IMR-90 (cell line): ENCODE results near the gene ING2. TPM values are rescaled to one million over a fixed set of nuclear protein-coding genes. Genes with fewer than 3 reads are reported as not detected.

ENCODE experiments used
- ATAC-seq: fragments of 200-7000 bp; cut with Tn5 transposase; 2 replicates; pipeline ENCODE4 v1.9.1; 2020; ENCODE audit warnings: low read depth, mild to moderate bottlenecking, moderate library complexity
- Bru-seq: library from RNA; stranded (reverse); fragments of 400-500 nt; gene quantifications from one replicate; lab custom pipeline; 2021; lab: Mats Ljungman, UMichigan
- BruChase-seq, 2 experiments: library from RNA; stranded (reverse); fragments of 400-500 nt; gene quantifications; one replicate each; lab custom pipeline; 2021; lab: Mats Ljungman, UMichigan
- BruUV-seq: library from RNA; stranded (reverse); fragments of 400-500 nt; replicated peaks from 2 replicates; lab custom pipeline; 2021; lab: Mats Ljungman, UMichigan
- CTCF ChIA-PET: fragments of 300-600 bp; formaldehyde crosslinking; extraction: SDS; loops from one replicate; lab custom pipeline; 2021; ENCODE audit warnings: antibody characterized with exemption; lab: Yijun Ruan, JAX
- POLR2A ChIA-PET: fragments of 300-600 bp; sonication (Branson Sonifier 250); formaldehyde crosslinking; loops from one replicate; lab custom pipeline; 2022; ENCODE audit warnings: antibody characterized with exemption; ENCODE audit not compliant: unreplicated experiment; lab: Charles Lee
- DNase-seq: peaks from one replicate; pipeline ENCODE4 v3.0.0; 2013
- H2AFZ ChIP-seq: replicated peaks from 2 replicates; pipeline ENCODE3; 2013; ENCODE audit warnings: low read length, mild to moderate bottlenecking; ENCODE audit not compliant: poor library complexity
- H2AK5ac ChIP-seq: 2 replicates; pipeline ENCODE4 v1.6.1; 2013; ENCODE audit warnings: low read depth, low read length, inconsistent platforms
- H2AK9ac ChIP-seq: replicated peaks from 2 replicates; pipeline ENCODE3; 2013; ENCODE audit warnings: mild to moderate bottlenecking, low read depth, low read length, moderate library complexity; ENCODE audit not compliant: poor library complexity
- H2BK120ac ChIP-seq: 2 replicates; pipeline ENCODE4 v1.6.1; 2013; ENCODE audit warnings: low read depth, low read length, inconsistent platforms
- H2BK15ac ChIP-seq: 3 replicates; pipeline ENCODE4 v1.6.1; 2013; ENCODE audit warnings: low read depth, low read length, inconsistent platforms
- H2BK20ac ChIP-seq: 2 replicates; pipeline ENCODE4 v1.6.1; 2013; ENCODE audit warnings: low read depth, mild to moderate bottlenecking, inconsistent platforms, low read length, moderate library complexity
- H2BK5ac ChIP-seq: 2 replicates; pipeline ENCODE4 v1.6.1; 2013; ENCODE audit warnings: mild to moderate bottlenecking, low read depth, low read length, inconsistent platforms; ENCODE audit not compliant: poor library complexity, severe bottlenecking
- H3K14ac ChIP-seq: replicated peaks from 2 replicates; pipeline ENCODE4 v1.6.1; 2013; ENCODE audit warnings: low read depth, low read length, inconsistent platforms
- H3K18ac ChIP-seq: 2 replicates; pipeline ENCODE4 v1.6.1; 2013; ENCODE audit warnings: low read depth, low read length, control low read depth
- H3K23ac ChIP-seq: 2 replicates; pipeline ENCODE4 v1.6.1; 2013; ENCODE audit warnings: low read depth, low read length, inconsistent platforms
- H3K27ac ChIP-seq: 2 replicates; pipeline ENCODE4 v1.5.1; 2013; ENCODE audit warnings: mild to moderate bottlenecking, control low read depth, low read length; ENCODE audit not compliant: insufficient read depth
- H3K27me3 ChIP-seq: 2 replicates; pipeline ENCODE4 v1.6.1; 2013; ENCODE audit warnings: low read length; ENCODE audit not compliant: control insufficient read depth, insufficient read depth
- H3K36me3 ChIP-seq: 2 replicates; pipeline ENCODE4 v1.6.1; 2013; ENCODE audit warnings: low read length, mixed read lengths; ENCODE audit not compliant: control insufficient read depth, insufficient read depth
- H3K4ac ChIP-seq: 2 replicates; pipeline ENCODE4 v1.6.1; 2013; ENCODE audit warnings: low read depth, low read length, inconsistent platforms
- H3K4me1 ChIP-seq: 2 replicates; pipeline ENCODE4 v1.6.1; 2013; ENCODE audit warnings: low read length, mixed read lengths; ENCODE audit not compliant: control insufficient read depth, insufficient read depth
- H3K4me2 ChIP-seq: 2 replicates; pipeline ENCODE4 v1.6.1; 2013; ENCODE audit warnings: low read depth, mild to moderate bottlenecking, control low read depth, low read length, moderate library complexity
- H3K4me3 ChIP-seq: 2 replicates; pipeline ENCODE4 v1.5.1; 2013; ENCODE audit warnings: low read depth, mild to moderate bottlenecking, control low read depth, low read length, moderate library complexity; ENCODE audit not compliant: insufficient read depth
- H3K56ac ChIP-seq: 2 replicates; pipeline ENCODE4 v1.6.1; 2013; ENCODE audit warnings: low read length, inconsistent platforms; ENCODE audit not compliant: insufficient read depth; ENCODE audit errors: extremely low read depth
- H3K79me1 ChIP-seq, 2 experiments: 2 replicates each; pipeline ENCODE4 v1.6.1; 2013; ENCODE audit warnings: low read length in 2 of 2, inconsistent platforms in 1 of 2, low read depth in 1 of 2
- H3K9ac ChIP-seq: 2 replicates; pipeline ENCODE4 v1.6.1; 2013; ENCODE audit warnings: low read depth, low read length, control low read depth
- H3K9me1 ChIP-seq: 2 replicates; pipeline ENCODE4 v1.6.1; 2013; ENCODE audit warnings: low read length, inconsistent platforms; ENCODE audit not compliant: insufficient read depth
- H3K9me3 ChIP-seq: 2 replicates; pipeline ENCODE4 v1.6.1; 2013; ENCODE audit warnings: low read length; ENCODE audit not compliant: control insufficient read depth, insufficient read depth
- H4K20me1 ChIP-seq: 2 replicates; pipeline ENCODE4 v1.6.1; 2013; ENCODE audit warnings: low read length, inconsistent platforms; ENCODE audit not compliant: insufficient read depth
- H4K5ac ChIP-seq: 2 replicates; pipeline ENCODE4 v1.6.1; 2013; ENCODE audit warnings: mild to moderate bottlenecking, low read depth, low read length, control low read depth
- H4K8ac ChIP-seq, 2 experiments: 2 replicates each; pipeline ENCODE4 v1.6.1; 2013; ENCODE audit warnings: low read depth in 2 of 2, low read length in 2 of 2, control low read depth in 1 of 2, inconsistent platforms in 1 of 2
- H4K91ac ChIP-seq: 2 replicates; pipeline ENCODE4 v1.6.1; 2013; ENCODE audit warnings: low read depth, low read length, inconsistent platforms; ENCODE audit not compliant: insufficient read depth
- BHLHE40 ChIP-seq: fragments of 150-350 bp; IDR thresholded peaks from 2 replicates; pipeline ENCODE4 v1.6.1; 2016; ENCODE audit warnings: mild to moderate bottlenecking, low read depth, low read length
- CHD1 ChIP-seq: IDR thresholded peaks from 2 replicates; pipeline ENCODE4 v1.6.1; 2012; ENCODE audit warnings: low read depth, low read length, improper control_type of control experiment
- FOS ChIP-seq: fragments of 150-350 bp; IDR thresholded peaks from 2 replicates; pipeline ENCODE4 v1.6.1; 2016; ENCODE audit warnings: low read depth, low read length
- MAFK ChIP-seq: IDR thresholded peaks from 2 replicates; pipeline ENCODE4 v1.6.1; 2012; ENCODE audit warnings: low read depth, low read length, improper control_type of control experiment
- MAZ ChIP-seq: IDR thresholded peaks from 2 replicates; pipeline ENCODE4 v1.6.1; 2012; ENCODE audit warnings: low read depth, mild to moderate bottlenecking, low read length, improper control_type of control experiment, moderate library complexity, borderline replicate concordance
- MXI1 ChIP-seq: IDR thresholded peaks from 2 replicates; pipeline ENCODE4 v1.6.1; 2012; ENCODE audit warnings: low read depth, mild to moderate bottlenecking, low read length, moderate library complexity, borderline replicate concordance
- RCOR1 ChIP-seq: IDR thresholded peaks from 2 replicates; pipeline ENCODE4 v1.6.1; 2012; ENCODE audit warnings: mild to moderate bottlenecking, low read length, improper control_type of control experiment; ENCODE audit not compliant: insufficient replicate concordance
- RFX5 ChIP-seq: IDR thresholded peaks from 2 replicates; pipeline ENCODE4 v1.8.0; 2012; ENCODE audit warnings: low read depth, mild to moderate bottlenecking, low read length, moderate library complexity
- SMC3 ChIP-seq: fragments of 150-350 bp; IDR thresholded peaks from 2 replicates; pipeline ENCODE4 v1.6.1; 2016; ENCODE audit warnings: low read depth, mild to moderate bottlenecking, antibody characterized with exemption, low read length, moderate library complexity
- WGBS, 2 experiments: methylation state at CpG; one replicate each; pipeline versions ENCODE4 v1.1.5 to v1.1.7; 2013; ENCODE audit warnings: missing lambda C conversion rate in 2 of 2; ENCODE audit not compliant: insufficient read length in 1 of 2; ENCODE audit errors: extremely low coverage in 2 of 2; 5-methylcytosine and 5-hydroxymethylcytosine counted together
- dilution Hi-C: fragments of 300-500 bp; cut with HindIII; formaldehyde crosslinking; loops from one replicate; pipeline ENCODE4 v1.14.3; 2018; ENCODE audit warnings: low sequenced_read_pairs; ENCODE audit not compliant: unreplicated experiment
- in situ Hi-C: fragments of 300-500 bp; cut with MboI; formaldehyde crosslinking; loops from 3 replicates; pipeline ENCODE4 v1.14.3; 2019; ENCODE audit warnings: low sequenced_read_pairs, inconsistent platforms, mixed read lengths
- intact Hi-C: fragments of 100-400 bp; cut with micrococcal nuclease; formaldehyde crosslinking; loops from 2 replicates; pipeline ENCODE4 v1.10.0; 2022
- long read RNA-seq: library from polyadenylated mRNA; unstranded; transcript quantifications from one replicate; pipeline ENCODE4 v2.0.0, GENCODE V29; 2021; ENCODE audit not compliant: unreplicated experiment
- polyA plus RNA-seq, 3 experiments: library from polyadenylated mRNA; depleted of rRNA; stranded (reverse); fragments of >200 nt; gene quantifications; 2 replicates each; pipeline ENCODE4 v1.2.3, GENCODE V29; 2012; ENCODE audit warnings: low replicate concordance in 1 of 3
- total RNA-seq: library from RNA; depleted of rRNA; stranded (reverse); fragments of >200 nt; gene quantifications from 2 replicates; pipeline ENCODE4 v1.2.3, GENCODE V29; 2012; rRNA removed
- TF ChIP-seq, protein P1 (sequence below): fragments of 150-350 bp; IDR thresholded peaks from 2 replicates; pipeline ENCODE4 v1.6.1; 2017; ENCODE audit warnings: mild to moderate bottlenecking, antibody characterized with exemption, low read length, low read depth
- TF ChIP-seq, protein P2 (sequence below): conservative IDR thresholded peaks from 2 replicates; pipeline ENCODE4 v1.5.1; 2012; ENCODE audit warnings: mild to moderate bottlenecking, low read depth, low read length, improper control_type of control experiment

Gene ING2, protein sequence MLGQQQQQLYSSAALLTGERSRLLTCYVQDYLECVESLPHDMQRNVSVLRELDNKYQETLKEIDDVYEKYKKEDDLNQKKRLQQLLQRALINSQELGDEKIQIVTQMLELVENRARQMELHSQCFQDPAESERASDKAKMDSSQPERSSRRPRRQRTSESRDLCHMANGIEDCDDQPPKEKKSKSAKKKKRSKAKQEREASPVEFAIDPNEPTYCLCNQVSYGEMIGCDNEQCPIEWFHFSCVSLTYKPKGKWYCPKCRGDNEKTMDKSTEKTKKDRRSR
- 2.5 and 9.7 TPM in 2 replicates for total RNA-seq
- 7.3 and 9.5 TPM in 2 replicates for polyA plus RNA-seq (2012; rRNA removed)
- polyA plus RNA-seq (2012; cell fraction: cytosol; rRNA removed), result 6.3 and 10.1 TPM in 2 replicates
- polyA plus RNA-seq (2012; cell fraction: nucleus; rRNA removed; ENCODE audit: low replicate concordance), result 1.6 and 3.2 TPM in 2 replicates
- percentile 59 among the genes with signal in this experiment for Bru-seq, nascent RNA
- BruChase-seq, experiment 1, labeled RNA remaining after a 6-hour chase, result percentile 55 among the genes with signal in this experiment
- BruChase-seq, experiment 2, labeled RNA remaining after a 2-hour chase, result percentile 59 among the genes with signal in this experiment
- long read RNA-seq, transcript ING2-201 (2 exons, 1,189 nt), result major isoform, 8 of 14 reads
- long read RNA-seq, partial matches to known transcripts, result 0 of 14 reads
- long read RNA-seq, other reads (novel, unspliced or antisense), result 4 of 14 reads

DNA sequence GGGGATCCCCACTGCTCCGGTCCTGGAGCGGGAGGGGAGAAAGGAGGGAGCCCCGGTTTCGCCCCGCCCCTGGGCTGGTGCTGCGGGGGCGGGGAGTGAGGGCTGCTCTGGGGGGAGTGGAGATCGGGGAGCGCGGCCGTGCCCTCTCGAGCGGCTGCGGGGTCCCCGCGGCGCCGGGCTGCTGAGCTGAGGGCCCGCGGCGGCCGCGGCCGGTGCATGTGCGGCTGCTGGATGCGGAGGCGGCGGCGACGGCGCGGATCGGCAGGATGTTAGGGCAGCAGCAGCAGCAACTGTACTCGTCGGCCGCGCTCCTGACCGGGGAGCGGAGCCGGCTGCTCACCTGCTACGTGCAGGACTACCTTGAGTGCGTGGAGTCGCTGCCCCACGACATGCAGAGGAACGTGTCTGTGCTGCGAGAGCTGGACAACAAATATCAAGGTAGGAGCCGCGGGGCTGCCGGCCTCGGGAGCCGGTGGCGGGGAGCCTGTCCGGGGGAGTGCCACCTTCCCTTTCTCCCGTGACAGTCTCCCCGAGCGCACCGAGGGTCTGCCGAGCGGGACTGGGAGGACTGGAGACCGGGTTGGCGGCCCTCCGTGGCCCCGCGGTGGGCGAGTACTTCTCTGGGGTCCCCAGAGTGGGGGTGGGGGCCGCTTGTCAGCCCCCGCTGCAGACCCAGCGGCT lies at the start of gene ING2:
Gene ING2 (plus strand): TSS at position 129 of the 681 bp plus-strand sequence. CDS start 138 bp downstream, at position 267.
- Histone ChIP-seq H2BK120ac (peak within 1 kb of the TSS; percentile 81), H3K4ac (peak within 1 kb of the TSS; percentile 90), H3K36me3 (no peaks in the 10 kb centered on the region), H3K4me3 (peak within 1 kb of the TSS; percentile 94), H3K4me2 (peak within 1 kb of the TSS; percentile 91), H3K56ac (peak within 1 kb of the TSS; percentile 90), H3K27ac (peak within 1 kb of the TSS; percentile 99), H3K14ac (peak within 1 kb of the TSS; percentile 88), H3K4me1 (peaks cover 2% of the 10 kb centered on the region; the same call in 1 of the 2 replicates), H4K20me1 (peaks cover 11% of the 10 kb centered on the region), H4K91ac (peak within 1 kb of the TSS; percentile 50), H3K79me1 (peaks cover 2 to 36% of the 10 kb centered on the region in 2 experiments), H3K18ac (peak within 1 kb of the TSS; percentile 67), H2AK5ac (peak within 1 kb of the TSS; percentile 58; the same call in 1 of the 2 replicates), H4K5ac (peak within 1 kb of the TSS; percentile 51; the same call in 1 of the 2 replicates), H4K8ac (peak within 1 kb of the TSS; percentile 79 to 88), H2AK9ac (peak within 1 kb of the TSS; percentile 97), H2BK15ac (no peak within 1 kb of the TSS), H3K9me1 (0 out of 2 replicates have a peak, but pooled peaks cover 3% of the 10 kb centered on the region), H3K9me3 (no peaks in the 10 kb centered on the region), H2BK20ac (peak within 1 kb of the TSS; percentile 57; the same call in 1 of the 2 replicates), H3K27me3 (no peaks in the 10 kb centered on the region), H2BK5ac (peak within 1 kb of the TSS; percentile 66), H3K23ac (peak within 1 kb of the TSS; percentile 96), H2AFZ (peak within 1 kb of the TSS; percentile 99), H3K9ac (peak within 1 kb of the TSS; percentile 99)
- in situ Hi-C loops (no loop called here), intact Hi-C loops (loop anchor here (1.0 to 5.0 kb wide), 3 partner anchors 56 to 154 kb away; partner anchors contain the start of genes RWDD4 and TRAPPC11), dilution Hi-C loops (no loop called here)
- 0% methylated on average over 31 of the region's 68 CpGs; no CpG with 5 or more reads in 1 of the 2 experiments for WGBS, 2 experiments
- peak; percentile 68 for ATAC-seq
- no peak for DNase-seq
- CTCF ChIA-PET, result interaction anchor here (0.6 to 1.2 kb wide), 4 partner anchors 74 to 187 kb away, joined by 3 to 8 read pairs (median 4); no protein-coding TSS in a partner anchor
- no TSS peak for BruUV-seq
- POLR2A ChIA-PET, result no interaction called here
- TF ChIP-seq, protein P1, sequence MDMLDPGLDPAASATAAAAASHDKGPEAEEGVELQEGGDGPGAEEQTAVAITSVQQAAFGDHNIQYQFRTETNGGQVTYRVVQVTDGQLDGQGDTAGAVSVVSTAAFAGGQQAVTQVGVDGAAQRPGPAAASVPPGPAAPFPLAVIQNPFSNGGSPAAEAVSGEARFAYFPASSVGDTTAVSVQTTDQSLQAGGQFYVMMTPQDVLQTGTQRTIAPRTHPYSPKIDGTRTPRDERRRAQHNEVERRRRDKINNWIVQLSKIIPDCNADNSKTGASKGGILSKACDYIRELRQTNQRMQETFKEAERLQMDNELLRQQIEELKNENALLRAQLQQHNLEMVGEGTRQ, result no peak
- TF ChIP-seq MAZ (no peak; the same call in 1 of the 2 replicates), MAFK (no peak), BHLHE40 (no peak), CHD1 (no peak), RCOR1 (no peak), RFX5 (no peak), SMC3 (no peak), MXI1 (no peak; the same call in 1 of the 2 replicates), FOS (no peak)
- TF ChIP-seq, protein P2, sequence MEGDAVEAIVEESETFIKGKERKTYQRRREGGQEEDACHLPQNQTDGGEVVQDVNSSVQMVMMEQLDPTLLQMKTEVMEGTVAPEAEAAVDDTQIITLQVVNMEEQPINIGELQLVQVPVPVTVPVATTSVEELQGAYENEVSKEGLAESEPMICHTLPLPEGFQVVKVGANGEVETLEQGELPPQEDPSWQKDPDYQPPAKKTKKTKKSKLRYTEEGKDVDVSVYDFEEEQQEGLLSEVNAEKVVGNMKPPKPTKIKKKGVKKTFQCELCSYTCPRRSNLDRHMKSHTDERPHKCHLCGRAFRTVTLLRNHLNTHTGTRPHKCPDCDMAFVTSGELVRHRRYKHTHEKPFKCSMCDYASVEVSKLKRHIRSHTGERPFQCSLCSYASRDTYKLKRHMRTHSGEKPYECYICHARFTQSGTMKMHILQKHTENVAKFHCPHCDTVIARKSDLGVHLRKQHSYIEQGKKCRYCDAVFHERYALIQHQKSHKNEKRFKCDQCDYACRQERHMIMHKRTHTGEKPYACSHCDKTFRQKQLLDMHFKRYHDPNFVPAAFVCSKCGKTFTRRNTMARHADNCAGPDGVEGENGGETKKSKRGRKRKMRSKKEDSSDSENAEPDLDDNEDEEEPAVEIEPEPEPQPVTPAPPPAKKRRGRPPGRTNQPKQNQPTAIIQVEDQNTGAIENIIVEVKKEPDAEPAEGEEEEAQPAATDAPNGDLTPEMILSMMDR, result no peak
